ENCODE results near the gene SV2C.
"Not testable (repeated sequence)": the region's sequence is repeated elsewhere in the genome, so short reads cannot be mapped to it uniquely, and the experiment has no call there.

Gene SV2C

GRCh38 chr5:76310208-76310607, 227.0 kb downstream of the SV2C start:
- DNase-seq = no peak

DNA sequence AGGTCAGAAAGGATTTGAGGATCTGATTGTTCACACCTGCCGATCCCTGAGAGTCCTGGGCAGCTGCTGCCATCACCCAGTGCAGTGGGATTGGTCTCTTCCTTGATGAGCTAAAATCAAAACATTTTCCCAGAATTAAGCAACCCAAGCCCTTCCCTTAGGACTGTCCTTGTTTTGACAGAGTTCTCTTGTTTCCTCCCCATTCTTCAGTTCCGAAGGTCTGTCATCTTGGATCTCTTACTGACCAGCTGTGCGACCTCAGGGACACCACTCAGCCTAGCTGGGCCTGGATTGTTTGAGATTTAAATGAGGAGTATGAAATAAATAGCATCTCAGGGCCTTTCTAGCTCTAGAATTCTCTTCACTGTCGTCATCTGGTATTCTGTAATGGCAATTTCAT, 229.6 kb downstream of the SV2C start:
- DNase-seq = no peak

- DNase-seq = no peak
Measured at GRCh38 chr5:76314643-76315042, 231.5 kb downstream of the SV2C start.

DNA sequence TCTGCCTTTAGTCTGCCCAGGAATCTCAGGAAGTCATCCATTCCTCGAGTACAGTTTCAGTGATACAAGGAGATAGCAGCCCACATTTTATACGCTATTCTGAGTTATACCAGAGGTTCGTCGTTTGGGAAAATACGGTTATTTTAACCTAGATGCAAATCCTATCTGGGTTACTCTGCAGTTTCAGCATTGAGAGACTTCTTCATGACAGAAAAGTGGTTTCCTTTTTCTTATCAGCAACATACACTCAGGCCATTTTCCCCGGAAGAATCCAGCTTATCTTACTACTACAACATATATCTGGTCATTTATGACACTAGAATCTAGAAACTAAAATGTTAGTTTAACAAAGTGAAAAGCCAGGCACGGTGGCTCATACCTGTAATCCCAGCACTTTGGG, 236.5 kb downstream of the SV2C start:
- DNase-seq = no peak

- not testable (repeated sequence) for DNase-seq
Measured at GRCh38 chr5:76323494-76323893, 240.3 kb downstream of the SV2C start.

DNA sequence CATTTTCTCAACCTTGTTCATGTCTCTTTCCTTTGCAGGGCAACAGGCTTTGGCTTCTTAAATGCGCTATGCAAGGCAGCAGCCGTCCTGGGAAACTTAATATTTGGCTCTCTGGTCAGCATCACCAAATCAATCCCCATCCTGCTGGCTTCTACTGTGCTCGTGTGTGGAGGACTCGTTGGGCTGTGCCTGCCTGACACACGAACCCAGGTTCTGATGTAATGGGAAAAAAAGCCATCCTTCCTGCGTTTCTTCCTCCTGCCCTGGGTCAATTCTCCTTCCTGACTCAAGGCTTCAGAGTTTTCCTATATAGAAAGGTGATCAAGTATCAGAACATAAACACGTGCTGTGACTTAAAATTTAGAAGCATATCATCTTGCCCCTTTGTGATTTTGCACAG, 242.1 kb downstream of the SV2C start:
- DNase-seq = no peak

DNA sequence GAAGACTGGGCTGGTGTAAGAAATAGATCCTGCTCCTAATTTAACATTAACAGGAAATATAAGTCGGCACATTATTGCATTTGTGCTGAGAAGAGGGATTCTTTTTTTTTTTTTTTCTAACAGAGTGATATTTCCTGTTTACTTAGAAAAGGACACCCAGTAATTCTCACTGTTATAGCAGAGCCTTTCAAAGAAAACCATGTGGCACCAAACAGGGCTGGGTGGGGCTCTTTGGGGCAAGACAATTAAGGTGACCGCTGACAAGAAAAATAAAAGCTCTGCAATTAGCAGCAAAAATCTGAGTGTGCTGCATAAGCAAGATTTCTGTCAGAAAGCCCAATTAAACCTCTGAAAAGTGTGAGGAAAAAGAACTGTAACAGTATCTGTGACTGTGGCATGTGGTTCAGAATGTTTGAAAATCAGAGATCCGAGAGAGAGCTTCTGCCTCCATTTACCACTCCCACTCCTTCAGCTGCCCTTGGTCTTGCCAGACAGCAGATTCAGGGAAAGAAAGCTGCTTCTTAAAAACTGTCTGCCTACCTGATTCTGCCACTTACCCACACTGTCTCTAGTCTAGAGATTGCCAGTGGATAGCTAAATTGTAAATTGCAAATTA, 242.8 kb downstream of the SV2C start:
- peak; percentile 23 for DNase-seq

DNA sequence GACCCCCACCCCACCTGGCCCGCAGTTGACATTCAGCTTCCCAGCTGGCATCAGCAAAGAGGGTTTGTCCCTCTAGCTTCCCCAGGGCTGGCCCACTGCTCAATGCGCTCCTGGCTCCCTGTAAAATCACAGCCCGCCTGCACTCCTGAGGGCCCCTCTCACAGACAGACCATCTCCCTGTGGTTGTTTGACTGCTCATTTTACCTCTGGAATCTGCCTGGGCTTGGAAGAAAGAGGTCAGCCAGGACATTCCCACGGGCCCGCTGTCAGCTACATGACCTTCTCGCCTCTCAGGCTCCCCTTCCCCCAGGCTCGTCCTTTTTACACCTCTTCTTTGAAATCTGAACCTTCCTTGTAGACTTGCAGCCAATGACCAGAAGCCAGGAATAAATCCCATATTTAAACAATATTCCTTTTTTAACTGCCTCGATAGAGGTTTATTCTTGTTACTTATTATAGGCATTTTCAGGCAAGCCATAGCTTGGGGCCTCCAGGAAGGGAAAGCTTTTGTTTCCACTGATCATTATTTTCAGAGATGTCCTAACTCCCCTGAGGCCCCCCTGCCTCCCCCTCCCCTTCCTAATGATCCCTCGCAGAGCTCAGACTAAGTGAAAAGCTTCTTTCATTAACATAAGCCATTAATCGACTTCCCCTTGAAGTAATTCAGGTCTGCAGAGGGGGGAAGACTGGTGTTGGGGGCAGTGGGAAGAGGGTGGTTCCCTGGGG, 243.6 kb downstream of the SV2C start:
- DNase-seq = no peak

DNA sequence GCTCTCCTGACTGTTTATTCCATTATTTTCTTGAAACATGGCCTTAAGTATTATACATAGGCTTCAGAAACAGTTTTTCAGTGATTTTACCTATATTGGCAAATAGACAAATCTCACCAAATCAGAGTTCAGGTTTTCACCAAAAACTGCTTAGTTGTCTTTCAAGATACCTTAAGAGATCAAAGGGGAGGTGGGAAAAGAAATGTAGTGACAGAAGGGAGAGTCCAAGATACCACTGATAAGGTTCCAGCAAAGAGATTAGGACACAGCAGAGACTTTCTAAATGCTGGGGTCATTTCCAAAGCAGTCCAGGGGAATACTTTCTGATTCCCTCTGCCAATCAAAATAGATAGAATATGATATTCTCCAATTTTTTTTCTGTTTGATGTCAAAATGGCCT, 246.2 kb downstream of the SV2C start:
- DNase-seq = no peak

GRCh38 chr5:76331126-76331525, 247.9 kb downstream of the SV2C start:
- DNase-seq = peak; percentile 22

GRCh38 chr5:76332102-76332501, 248.9 kb downstream of the SV2C start:
- DNase-seq = no peak

GRCh38 chr5:76332611-76333205, 249.5 kb downstream of the SV2C start:
- DNase-seq = no peak

GRCh38 chr5:76333571-76333970, 250.4 kb downstream of the SV2C start:
- no peak for DNase-seq

- DNase-seq = no peak
Measured at GRCh38 chr5:76334574-76334973, 251.4 kb downstream of the SV2C start.

DNA sequence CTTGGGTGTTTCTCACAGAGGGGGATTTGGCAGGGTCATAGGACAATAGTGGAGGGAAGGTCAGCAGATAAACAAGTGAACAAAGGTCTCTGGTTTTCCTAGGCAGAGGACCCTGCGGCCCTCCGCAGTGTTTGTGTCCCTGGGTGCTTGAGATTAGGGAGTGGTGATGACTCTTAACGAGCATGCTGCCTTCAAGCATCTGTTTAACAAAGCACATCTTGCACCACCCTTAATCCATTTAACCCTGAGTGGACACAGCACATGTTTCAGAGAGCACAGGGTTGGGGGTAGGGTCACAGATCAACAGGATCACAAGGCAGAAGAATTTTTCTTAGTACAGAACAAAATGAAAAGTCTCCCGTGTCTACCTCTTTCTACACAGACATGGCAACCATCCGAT, 252.3 kb downstream of the SV2C start:
- DNase-seq = not testable (repeated sequence)

- not testable (repeated sequence) for DNase-seq
Measured at GRCh38 chr5:76336253-76336809, 253.1 kb downstream of the SV2C start.

DNA sequence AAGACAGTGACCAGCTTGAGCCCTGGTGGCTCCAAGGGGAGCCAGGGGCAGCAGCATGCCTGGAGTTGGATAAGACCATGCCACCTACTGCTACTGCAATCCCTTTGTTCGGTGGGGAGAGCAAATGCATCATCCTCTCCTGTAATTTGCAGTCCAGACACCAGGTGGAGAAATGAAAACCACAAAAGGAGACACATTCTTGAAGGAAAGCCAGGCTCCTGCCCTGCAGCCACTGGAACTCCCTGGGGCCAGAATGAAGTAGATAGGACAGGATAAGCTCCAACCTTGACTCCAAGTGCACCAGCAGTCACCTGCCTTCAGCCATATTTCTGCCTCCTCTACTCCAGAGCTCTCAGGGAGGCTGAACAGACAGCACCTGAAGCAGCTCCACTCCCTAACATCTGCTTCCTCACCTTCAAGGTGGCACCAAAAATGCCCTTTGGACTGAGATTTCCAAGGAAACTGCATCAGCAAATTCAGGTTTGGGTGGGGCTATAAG, 254.8 kb downstream of the SV2C start:
- DNase-seq = peak; percentile 51

- DNase-seq = no peak
Measured at GRCh38 chr5:76339919-76340318, 256.7 kb downstream of the SV2C start.

- DNase-seq = no peak
Measured at GRCh38 chr5:76341651-76342334, 258.6 kb downstream of the SV2C start.

GRCh38 chr5:76342474-76342873, 259.3 kb downstream of the SV2C start:
- DNase-seq = no peak

GRCh38 chr5:76345582-76345981, 262.4 kb downstream of the SV2C start:
- DNase-seq = no peak

- DNase-seq = no peak
Measured at GRCh38 chr5:76351176-76351575, 268.0 kb downstream of the SV2C start.

DNA sequence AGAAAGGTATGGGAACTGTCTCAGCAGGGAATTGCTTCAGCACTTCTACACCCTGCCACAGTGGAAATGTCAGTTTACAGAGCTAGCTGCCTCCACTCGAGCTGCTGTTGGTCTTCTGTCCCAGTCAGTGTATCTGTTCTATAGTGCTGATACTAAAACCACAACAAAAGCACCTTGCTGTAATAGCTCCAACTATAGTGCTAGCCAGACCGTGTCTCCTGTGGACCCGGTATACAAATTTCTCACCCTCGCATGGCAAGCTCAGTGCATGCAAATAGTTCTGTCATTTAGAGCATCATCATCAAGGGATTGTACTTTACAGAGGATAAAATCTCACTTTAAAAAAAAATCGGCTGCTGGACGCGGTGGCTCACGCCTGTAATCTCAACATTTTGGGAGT, 268.4 kb downstream of the SV2C start:
- no peak for DNase-seq
